ENCODE measurements around the gene RDH12. TPM values are rescaled to one million over a fixed set of nuclear protein-coding genes. Genes with fewer than 3 reads are reported as not detected.

RDH12 gene
- total and polyA plus RNA-seq, 9 of the 15 experiments (the other 6 are each of a cell fraction or from before 2014, with no cell fraction given), result 0.03 to 0.29 (median 0.07) TPM; not detected in 2

- TF ChIP-seq CLOCK (CRISPR knock-in tag; IDR thresholded peaks at IDR 0.05; ENCODE audit: borderline replicate concordance) (no peak), RBFOX2 (IDR thresholded peaks at IDR 0.05; ENCODE audit: low read depth, low read length) (no peak)
These were observed 33.1 kb upstream of the RDH12 start (continued) for GRCh38 chr14:67668559-67668958.

GRCh38 chr14:67673451-67673850 lies 28.2 kb upstream of the RDH12 start:
- ChIA-PET CTCF (ENCODE audit: low intra/inter-chr PET ratio) (interaction anchor here (1.3 kb wide), 1 partner anchor 31 kb away, joined by 6 read pairs; no protein-coding TSS in a partner anchor), POLR2A (interaction anchor here (0.5 to 1.2 kb wide), 4 partner anchors 9 to 316 kb away, joined by 3 read pairs; no protein-coding TSS in a partner anchor)
- DNase-seq (ENCODE audit: extremely low read depth in 1 of 4, low spot score in 3 of 4), result no peak
- peak overlapping the region; percentile 17 to 90; a peak in 3 of 4 replicates for H3K9ac ChIP-seq (ENCODE audit: insufficient read depth in 1 of 2, low read depth in 2 of 2, low read length in 2 of 2)
- peak overlapping the region; percentile 84 for H3K4me2 ChIP-seq (ENCODE audit: insufficient read depth, low read length)
- H3K36me3 ChIP-seq (ENCODE audit: control insufficient read depth, insufficient read depth, low read length), result peaks cover 26% of the 10 kb centered on the region
- peaks cover 11 to 16% of the 10 kb centered on the region in 2 experiments; a peak in 4 of 5 replicates for H3K4me1 ChIP-seq (replicated peaks in 1 of 2; ENCODE audit: control insufficient read depth in 2 of 2, insufficient read depth in 2 of 2, low read length in 2 of 2)
- H3K27ac ChIP-seq (ENCODE audit: extremely low read depth, low read depth, low read length), result 0 out of 3 replicates have a peak overlapping the region, but pooled peaks have one; percentile 94
- TSS peak; percentile 48 for BruUV-seq (replicated peaks)
- no peak for FAIRE-seq
- no peaks in the 10 kb centered on the region for H3K9me1 ChIP-seq (ENCODE audit: control insufficient read depth, insufficient read depth, low read length)
- ATAC-seq, result no peak
- 27% methylated on average over 5 of the region's 5 CpGs for WGBS (ENCODE audit: insufficient coverage, low coverage, missing lambda C conversion rate)
- no peaks in the 10 kb centered on the region for H3K27me3 ChIP-seq (ENCODE audit: control insufficient read depth in 2 of 2, insufficient read depth in 2 of 2, low read length in 2 of 2)
- H4K20me1 ChIP-seq (replicated peaks; ENCODE audit: control insufficient read depth, insufficient read depth, low read length), result no peaks in the 10 kb centered on the region
- intact Hi-C loops (cut with micrococcal nuclease) (no loop called here), in situ Hi-C loops (cut with MboI) (no loop called here)
- H2AFZ ChIP-seq (ENCODE audit: low read depth, low read length), result no peak overlapping the region
- no peaks in the 10 kb centered on the region for H3K9me3 ChIP-seq (replicated peaks; ENCODE audit: control insufficient read depth, insufficient read depth, low read depth, low read length)
- peak overlapping the region; percentile 90 for H3K4me3 ChIP-seq
- H3K79me2 ChIP-seq (ENCODE audit: control insufficient read depth, insufficient read depth, low read length), result peaks cover 50% of the 10 kb centered on the region
- TF ChIP-seq ZNF57 (CRISPR knock-in tag; IDR thresholded peaks at IDR 0.05), result no peak
- TF ChIP-seq ZFP91 (CRISPR knock-in tag; IDR thresholded peaks at IDR 0.05), result no peak
- no peak for TF ChIP-seq VEZF1 (CRISPR knock-in tag; IDR thresholded peaks at IDR 0.05)
- no peak for TF ChIP-seq FOXJ2 (tag; IDR thresholded peaks at IDR 0.05)
- no peak for TF ChIP-seq ZNF232 (CRISPR knock-in tag; IDR thresholded peaks at IDR 0.05)
- no peak for TF ChIP-seq XRCC5 (IDR thresholded peaks at IDR 0.05; ENCODE audit: low read depth, low read length)
- no peak for TF ChIP-seq MITF (IDR thresholded peaks at IDR 0.05)
- TF ChIP-seq CTBP1 (IDR thresholded peaks at IDR 0.05; ENCODE audit: borderline replicate concordance), result no peak
- no peak for TF ChIP-seq BCOR (IDR thresholded peaks at IDR 0.05)
- TF ChIP-seq HNRNPH1 (optimal IDR thresholded peaks at IDR 0.05; ENCODE audit: low read depth, low read length), result no peak
- TF ChIP-seq ILF3 (IDR thresholded peaks at IDR 0.05; ENCODE audit: borderline replicate concordance), result no peak
- TF ChIP-seq PTRF (tag; IDR thresholded peaks at IDR 0.05), result no peak
- no peak for TF ChIP-seq ESRRB (CRISPR knock-in tag; IDR thresholded peaks at IDR 0.05; ENCODE audit: borderline replicate concordance)

Measured in K562 (cell line).